GM03348 (cell line): Measurements from ENCODE around the gene HCN1.
"Not testable (repeated sequence)": the region's sequence is repeated elsewhere in the genome, so short reads cannot be mapped to it uniquely, and the experiment has no call there.

Experiments
- DNase-seq: peaks from one replicate; pipeline ENCODE4 v3.0.0; 2012; ENCODE audit warnings: low spot score

HCN1 gene

GRCh38 chr5:45417285-45417998 lies 278.7 kb downstream of the HCN1 start:
- no peak for DNase-seq

- DNase-seq: no peak
Observed at GRCh38 chr5:45414620-45415573, 281.3 kb downstream of the HCN1 start.

DNA sequence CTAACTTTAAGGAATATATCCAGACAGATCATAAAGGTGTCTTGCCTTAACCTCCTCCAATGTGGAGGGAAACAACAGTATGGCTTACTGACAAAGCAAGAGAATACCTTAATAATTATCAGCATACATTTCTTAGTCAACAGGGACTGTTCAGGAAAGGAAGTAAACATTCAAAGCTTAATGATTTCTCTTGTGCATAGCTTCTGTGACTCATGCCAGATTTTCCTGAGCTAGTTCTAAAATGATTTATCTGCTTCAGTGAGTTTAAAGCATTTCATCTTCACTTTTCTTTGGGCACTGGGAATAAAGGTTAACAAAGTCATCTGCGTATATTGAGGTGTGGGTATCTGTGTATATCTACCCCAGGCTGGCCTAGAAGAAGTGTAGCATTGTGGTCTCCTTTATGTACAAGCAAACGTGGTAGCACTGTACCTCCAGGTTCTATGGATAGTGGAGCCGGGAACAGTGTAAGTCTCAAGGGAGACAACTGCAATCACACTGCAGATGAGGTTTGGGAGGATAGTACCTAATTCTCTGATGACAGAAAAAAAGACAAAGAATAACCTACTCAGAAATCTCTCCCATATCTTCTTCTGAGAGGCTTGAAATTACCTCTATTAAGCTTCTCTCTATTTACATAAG lies 284.1 kb downstream of the HCN1 start:
- no peak for DNase-seq

DNA sequence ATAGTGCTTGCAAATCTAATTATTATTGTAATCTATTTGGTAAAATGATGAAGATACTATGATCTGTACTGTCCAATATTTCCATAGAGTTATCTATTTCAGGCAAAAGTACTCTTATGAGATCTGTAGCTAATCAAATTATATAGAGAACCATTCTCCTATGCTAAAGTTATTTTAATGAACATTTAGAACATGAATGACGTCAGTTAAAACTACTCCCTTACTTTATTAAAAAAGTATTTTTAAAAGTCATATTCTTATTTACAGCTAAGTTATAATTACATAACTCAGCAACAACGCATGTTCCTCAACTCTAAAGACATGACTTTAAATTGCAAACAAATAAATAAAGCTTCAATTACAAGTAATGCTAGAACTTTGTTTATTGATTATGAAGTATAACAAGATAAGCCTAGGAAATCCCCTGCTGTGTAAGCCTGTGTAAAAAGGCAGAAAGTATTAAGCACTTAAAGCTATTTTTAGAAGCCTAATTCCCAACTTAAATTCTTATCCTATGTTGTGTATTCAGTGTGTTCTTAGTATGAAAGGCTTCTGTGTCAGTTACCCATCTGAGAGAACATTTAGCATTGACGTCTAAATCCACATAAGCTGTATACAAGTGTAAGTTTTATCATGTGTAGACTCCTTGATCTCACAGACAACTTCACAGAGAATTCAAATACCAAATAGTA lies 285.7 kb downstream of the HCN1 start:
- no peak for DNase-seq

DNA sequence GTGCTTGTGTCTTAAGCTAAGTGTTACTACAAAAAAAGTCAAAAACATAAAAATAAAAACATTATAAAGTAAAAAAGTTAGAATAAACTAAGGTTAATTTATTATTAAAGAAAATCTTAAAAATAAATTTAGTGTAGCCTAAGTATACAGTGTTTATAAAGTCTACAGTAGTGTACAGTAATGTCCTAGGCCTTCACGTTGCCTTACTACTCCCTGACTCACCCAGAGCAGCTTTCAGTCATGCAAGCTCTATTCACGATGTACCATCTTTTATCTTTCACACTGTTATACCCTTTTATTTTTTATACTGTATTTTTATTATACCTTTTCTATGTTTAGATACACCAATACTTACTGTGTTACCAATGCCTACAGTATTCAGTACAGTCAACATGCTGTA lies 288.1 kb downstream of the HCN1 start:
- no peak for DNase-seq

GRCh38 chr5:45402804-45403455 lies 293.2 kb downstream of the HCN1 start:
- DNase-seq: no peak

DNA sequence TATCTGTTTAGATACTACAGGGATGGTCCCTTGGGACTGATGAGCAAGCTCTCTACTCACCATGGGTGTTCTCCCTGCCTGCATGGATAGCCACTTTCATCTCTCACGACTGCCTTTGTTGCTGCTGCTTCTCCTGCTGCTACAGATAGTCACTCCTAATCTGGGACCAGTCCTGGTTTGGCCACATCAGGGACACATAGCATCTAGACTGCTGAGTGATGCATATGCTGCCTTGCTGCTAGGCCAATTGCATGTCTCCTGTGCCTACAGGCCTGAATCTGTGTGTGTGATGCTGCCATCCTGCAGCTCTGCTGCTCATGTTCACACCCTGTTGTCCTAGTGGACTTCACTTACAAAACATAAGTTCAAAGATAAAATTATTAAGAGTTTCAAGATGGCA lies 297.1 kb downstream of the HCN1 start:
- DNase-seq: no peak

DNA sequence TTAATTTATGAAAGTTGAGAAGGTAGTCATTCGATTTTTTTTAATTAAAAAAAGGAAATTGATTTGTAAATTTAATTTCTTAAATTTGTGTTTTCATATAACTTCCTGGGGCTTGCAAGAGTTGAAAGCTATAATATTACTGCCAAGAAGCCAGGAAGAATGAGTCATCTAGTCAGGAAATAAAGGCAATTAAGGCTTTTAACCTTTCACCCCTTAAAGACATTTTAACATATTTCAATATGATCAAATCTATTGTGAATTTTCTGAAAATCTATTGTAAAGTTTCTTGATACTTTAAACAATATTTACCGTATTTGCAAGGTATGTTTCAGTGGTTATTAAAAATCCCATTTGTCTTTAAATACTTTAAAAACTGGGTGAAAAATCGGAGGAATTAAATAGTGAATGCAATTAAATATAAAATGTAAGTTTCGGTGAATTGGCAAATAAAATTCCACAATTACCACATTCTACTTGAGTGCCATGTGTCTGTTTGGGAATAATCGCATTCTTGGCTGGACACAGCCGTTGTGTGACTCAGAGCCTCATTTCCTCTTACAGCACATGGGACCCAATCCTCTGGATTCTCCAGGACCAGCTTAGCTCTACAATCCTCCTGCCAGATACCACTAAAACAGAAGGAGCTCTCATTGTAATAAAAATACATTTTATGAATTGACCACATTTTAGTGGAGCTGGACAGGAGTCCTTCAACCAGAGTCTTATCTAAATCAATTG lies 310.7 kb downstream of the HCN1 start:
- DNase-seq: no peak

DNA sequence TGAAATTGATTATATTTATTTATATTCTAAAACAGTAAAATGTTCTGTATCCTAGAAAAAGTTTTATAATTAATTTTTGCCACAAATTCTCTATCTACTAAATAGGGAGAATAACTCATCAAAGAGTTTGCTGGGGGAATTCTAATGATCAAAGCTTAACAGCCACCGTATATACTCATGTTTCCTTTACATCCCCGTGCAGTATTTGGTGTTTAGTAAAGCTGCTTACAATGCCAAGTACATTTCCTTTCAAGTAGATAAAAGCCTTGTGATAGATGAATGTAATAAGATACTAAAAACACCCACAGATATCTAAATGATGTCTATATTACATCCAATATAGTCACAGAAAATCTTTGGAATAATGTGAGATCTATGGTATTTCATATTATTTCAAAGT lies 312.2 kb downstream of the HCN1 start:
- DNase-seq: no peak

GRCh38 chr5:45382583-45382982 lies 313.6 kb downstream of the HCN1 start:
- DNase-seq: no peak

DNA sequence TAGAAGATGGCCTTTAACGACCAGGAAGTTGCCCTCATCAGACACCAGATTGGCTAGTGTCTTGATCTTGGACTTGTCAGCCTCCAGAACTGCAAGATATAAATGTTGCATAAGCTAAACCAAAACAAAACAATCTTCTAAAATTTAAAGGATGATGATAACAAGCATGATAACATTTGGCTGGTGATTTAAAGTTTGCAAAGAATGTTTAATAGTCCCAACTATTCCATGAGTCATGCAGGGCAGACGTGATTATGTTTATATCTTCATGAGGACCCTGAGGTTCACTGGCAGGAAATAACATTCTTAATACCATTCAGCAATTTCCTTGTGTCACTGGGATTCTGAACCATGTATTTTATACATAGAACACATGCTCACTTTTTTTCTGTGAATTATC lies 319.8 kb downstream of the HCN1 start:
- no peak for DNase-seq

GRCh38 chr5:45372629-45373028 lies 323.6 kb downstream of the HCN1 start:
- DNase-seq: no peak

GRCh38 chr5:45371423-45371822 lies 324.8 kb downstream of the HCN1 start:
- DNase-seq: not testable (repeated sequence)

- no peak for DNase-seq
Observed at GRCh38 chr5:45355189-45355992, 340.8 kb downstream of the HCN1 start.

DNA sequence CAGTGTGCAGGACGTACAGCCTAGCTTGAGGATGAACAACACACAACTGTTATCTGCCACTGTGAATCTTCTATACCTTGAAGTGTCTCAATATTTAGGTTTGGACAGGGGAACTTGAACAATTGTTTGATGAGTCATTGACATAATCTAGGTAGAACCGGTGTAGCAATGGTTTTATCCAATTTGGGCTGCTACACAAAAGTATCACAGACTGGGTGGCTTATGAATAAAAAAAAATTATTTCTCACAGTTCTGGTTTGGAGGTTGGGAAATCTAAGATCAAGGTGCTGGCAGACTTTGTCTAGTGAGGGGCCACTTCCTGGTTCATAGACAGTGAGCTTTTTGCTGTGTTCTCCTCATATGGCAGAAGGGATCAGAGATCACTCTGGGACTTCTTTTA lies 359.7 kb downstream of the HCN1 start:
- DNase-seq: no peak

DNA sequence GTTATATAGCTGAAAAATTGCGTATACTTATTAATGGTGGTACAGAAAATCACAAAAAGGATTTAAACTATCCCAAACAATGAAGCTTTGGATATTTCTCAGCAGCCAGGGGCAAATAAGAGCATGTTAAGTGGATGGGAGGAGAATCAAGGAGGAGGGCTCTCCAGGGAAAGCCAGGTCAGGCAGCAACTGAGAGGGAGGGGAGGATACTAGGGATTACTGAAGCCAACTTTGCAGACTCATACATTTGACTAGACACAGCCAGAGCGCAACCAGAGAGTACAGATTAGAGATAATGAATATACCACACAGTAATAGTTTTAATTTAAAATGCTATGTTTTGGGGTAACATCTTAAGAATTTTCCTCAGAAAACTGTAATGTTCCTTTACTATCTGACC lies 360.2 kb downstream of the HCN1 start:
- no peak for DNase-seq

DNA sequence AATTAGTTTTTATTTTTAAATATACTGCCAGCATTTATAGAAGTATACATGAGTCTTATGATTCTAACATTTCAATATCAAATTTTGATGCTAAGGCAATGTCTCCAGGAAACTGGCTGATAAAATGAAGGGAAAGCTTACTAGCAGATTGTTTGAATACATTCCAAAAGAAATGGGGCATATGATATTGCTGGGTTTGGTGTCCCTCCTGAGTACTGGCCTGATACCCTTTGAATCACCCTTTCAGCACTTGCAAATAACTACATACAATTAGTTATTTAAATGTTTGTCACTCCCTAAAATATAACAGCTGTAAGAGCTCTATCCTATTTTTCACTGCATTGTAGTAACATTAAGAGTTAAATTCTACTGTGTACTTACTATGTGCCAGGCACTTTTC lies 360.8 kb downstream of the HCN1 start:
- no peak for DNase-seq

GRCh38 chr5:45334939-45335338 lies 361.2 kb downstream of the HCN1 start:
- DNase-seq: no peak

GRCh38 chr5:45312627-45313026 lies 383.6 kb downstream of the HCN1 start:
- DNase-seq: not testable (repeated sequence)

GRCh38 chr5:45295231-45295630 lies 400.9 kb downstream of the HCN1 start:
- DNase-seq: no peak
